Right hindlimb (tissue), 1 donor: ENCODE data around the gene CDCA3.

Experiments
- DNase-seq: peaks from one replicate; pipeline ENCODE4 v3.0.0-alpha.2; 2018

The CDCA3 gene

DNA sequence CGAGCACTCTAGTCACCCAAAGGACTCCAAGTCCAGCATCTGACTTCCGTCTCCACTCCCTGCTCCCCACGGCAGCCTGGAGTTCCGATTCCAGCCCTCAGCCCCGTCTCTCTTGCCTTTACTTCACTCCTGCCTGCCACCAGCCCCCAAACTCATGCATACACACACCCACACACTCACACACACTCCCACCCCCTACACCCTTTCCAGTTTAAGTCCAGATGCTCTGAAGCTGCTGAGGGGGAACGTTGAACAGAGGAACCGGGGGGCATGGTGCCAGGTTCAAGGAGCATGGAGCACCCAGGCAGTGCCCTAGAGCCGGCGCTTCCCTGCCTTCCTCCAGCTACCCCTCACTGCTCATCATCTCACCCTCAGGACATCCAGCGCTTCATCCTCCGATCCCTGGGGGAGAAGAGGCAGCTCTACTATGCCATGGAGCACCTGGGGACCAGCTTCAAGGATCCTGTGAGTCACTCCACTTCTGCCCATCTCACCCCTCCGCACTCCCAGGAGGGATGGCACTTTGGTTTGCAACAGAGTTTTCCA, 19.6 kb downstream of the CDCA3 start:
- peak; percentile 15 for DNase-seq

- no peak for DNase-seq
These were observed 20.1 kb downstream of the CDCA3 start for GRCh38 chr12:6830999-6831398.

GRCh38 chr12:6830286-6830890, 20.7 kb downstream of the CDCA3 start:
- peak; percentile 21 for DNase-seq

GRCh38 chr12:6829536-6830220, 21.4 kb downstream of the CDCA3 start:
- DNase-seq, result no peak

DNA sequence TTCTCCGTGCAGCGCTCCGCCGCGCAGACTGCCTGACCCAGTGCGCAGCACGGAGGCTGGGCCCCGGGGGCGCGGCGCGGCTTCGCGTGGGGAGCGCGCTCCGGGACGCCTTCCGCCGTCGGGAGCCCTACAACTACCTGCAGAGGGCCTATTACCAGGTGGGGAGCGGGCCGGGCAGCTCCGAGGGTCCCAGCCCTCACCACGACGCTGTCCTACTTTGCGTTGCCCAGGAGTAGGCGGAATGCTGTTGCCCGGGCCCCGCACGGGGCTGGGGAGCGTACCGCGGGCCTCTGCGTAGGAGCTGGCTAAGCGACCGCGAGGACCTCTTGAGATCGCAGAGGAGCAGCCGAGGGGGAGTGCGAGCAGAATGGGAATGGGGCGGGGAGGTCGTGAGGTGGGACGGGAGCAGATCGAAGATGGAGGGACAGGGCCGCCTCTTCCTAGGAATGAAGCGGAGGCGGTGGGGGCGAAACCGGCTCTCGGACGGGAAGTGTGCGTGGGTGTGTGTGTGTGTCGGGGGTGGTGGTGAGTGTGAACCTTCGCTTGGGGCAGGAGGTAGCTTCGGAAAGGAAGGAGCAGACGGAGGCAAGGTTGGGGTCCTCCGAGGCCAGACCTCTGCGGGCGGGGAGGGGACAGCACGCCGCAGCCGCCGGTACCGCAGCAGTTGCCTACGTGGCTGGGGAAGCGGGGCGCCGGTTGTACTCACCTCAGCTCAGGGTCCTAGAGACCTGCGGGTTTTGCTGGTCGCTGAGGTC, 22.1 kb downstream of the CDCA3 start:
- peak; percentile 75 for DNase-seq

DNA sequence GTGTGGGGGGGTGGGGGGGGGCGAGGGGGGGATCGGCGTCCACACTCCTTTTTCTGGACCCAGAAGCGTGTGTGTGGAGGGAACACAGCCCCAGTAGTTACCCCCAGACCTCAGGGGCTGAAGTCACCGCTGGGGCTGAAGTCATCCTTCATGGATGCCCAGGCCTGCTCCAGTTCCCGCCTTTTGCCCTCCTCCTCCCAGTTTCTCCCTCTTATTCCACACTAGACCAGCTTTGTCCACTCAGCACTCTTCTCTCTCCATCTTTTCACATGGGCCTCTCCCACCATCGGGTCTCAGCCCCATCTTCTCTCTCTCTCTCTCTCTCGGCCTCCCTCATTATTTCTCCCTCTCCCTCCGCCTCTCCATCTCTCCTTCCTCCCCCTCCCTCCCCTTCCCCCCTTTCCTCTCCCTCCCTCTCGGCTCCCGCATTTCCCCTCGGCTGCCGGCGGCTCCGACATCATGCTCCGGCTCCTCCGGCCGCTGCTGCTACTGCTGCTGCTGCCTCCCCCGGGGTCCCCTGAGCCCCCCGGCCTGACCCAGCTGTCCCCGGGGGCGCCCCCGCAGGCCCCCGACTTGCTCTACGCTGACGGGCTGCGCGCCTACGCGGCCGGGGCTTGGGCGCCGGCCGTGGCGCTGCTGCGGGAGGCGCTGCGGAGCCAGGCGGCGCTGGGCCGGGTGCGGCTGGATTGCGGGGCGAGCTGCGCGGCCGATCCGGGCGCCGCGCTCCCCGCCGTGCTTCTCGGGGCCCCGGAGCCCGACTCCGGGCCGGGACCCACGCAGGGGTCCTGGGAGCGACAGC, 22.9 kb downstream of the CDCA3 start, which contains the start of gene P3H3:
Gene P3H3 (plus strand): TSS at position 426 of the 799 bp plus-strand sequence. CDS start 34 bp downstream, at position 460.
- DNase-seq, result peak; percentile 79

GRCh38 chr12:6827437-6827911, 23.6 kb downstream of the CDCA3 start:
- peak; percentile 92 for DNase-seq

- peak; percentile 33 for DNase-seq
These were observed 24.2 kb downstream of the CDCA3 start for GRCh38 chr12:6826734-6827436.

- DNase-seq, result no peak
These were observed 24.9 kb downstream of the CDCA3 start for GRCh38 chr12:6826125-6826733.

- peak; percentile 94 for DNase-seq
These were observed 25.5 kb downstream of the CDCA3 start for GRCh38 chr12:6825398-6826124.

- peak; percentile 35 for DNase-seq
These were observed 26.1 kb downstream of the CDCA3 start for GRCh38 chr12:6824901-6825381.

DNA sequence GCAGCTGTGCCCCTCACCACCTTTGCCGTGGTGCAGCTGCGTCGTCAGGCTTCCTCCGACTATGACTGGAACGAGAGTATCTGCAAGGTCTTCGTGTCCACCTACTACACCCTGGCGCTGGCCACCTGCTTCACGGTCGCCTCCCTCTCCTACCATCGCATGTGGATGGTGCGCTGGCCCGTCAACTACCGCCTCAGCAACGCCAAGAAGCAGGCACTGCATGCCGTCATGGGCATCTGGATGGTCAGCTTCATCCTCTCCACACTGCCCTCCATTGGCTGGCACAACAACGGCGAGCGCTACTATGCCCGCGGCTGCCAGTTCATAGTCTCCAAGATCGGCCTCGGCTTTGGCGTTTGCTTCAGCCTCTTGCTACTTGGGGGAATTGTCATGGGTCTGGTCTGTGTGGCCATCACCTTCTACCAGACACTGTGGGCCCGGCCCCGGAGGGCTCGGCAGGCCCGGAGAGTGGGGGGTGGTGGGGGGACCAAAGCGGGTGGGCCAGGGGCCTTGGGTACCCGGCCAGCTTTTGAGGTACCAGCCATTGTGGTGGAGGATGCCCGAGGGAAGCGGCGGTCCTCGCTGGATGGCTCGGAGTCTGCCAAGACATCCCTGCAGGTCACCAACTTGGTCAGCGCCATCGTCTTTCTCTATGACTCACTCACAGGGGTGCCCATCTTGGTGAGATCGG, 26.9 kb downstream of the CDCA3 start:
- DNase-seq, result no peak

- DNase-seq, result peak; percentile 45
These were observed 27.7 kb downstream of the CDCA3 start for GRCh38 chr12:6823182-6824084.

GRCh38 chr12:6822426-6823135, 28.5 kb downstream of the CDCA3 start:
- no peak for DNase-seq

- DNase-seq, result peak; percentile 89
These were observed 29.3 kb downstream of the CDCA3 start, which contains the start of gene GPR162 for GRCh38 chr12:6821591-6822425. Gene GPR162, plus strand, starts transcription at chr12:6821821. Its CDS starts 2,078 bp downstream, at chr12:6823899.

GRCh38 chr12:6820166-6820565, 30.9 kb downstream of the CDCA3 start:
- no peak for DNase-seq
